Activated naive CD8-positive, alpha-beta T cell treated with anti-CD3 and anti-CD28 coated beads, Interleukin-2, amount 50 U/mL, for 16 hours (primary cell): ENCODE data around the gene PARM1.

Experiments
- DNase-seq: peaks from one replicate; pipeline ENCODE4 v3.0.0-alpha.2; 2020; ENCODE audit warnings: low read depth, low spot score

PARM1 gene

DNA sequence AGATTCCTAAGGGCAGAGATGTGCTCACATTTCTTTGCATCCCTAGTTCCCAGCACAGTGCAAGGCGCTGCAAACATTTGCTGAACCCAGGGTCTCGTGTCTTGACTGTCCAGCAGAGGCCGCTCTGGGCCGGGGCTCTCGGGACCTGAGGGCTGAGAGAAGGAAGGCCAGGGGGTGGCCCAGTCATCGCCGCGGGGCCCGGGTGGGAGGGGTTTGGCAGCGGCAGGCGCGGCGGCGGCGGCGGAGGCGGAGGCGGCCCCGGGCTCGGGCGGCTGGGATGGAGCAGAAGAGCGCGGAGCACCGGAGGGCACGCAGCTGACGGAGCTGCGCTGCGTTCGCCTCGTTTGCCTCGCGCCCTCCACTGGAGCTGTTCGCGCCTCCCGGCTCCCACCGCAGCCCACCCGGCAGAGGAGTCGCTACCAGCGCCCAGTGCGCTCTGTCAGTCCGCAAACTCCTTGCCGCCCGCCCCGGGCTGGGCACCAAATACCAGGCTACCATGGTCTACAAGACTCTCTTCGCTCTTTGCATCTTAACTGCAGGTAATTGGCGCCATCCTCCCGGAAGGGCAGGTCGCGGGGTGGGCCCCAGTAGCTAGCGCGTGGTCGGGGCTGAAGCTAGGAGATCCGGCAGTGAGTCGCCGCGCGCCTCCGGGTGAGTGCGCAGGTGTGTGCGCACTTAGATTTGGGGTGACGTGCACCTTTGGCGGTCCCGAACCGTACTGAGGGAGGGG, at the start of gene PARM1:
TSS of gene PARM1 (plus strand) at position 285 of the 730 bp plus-strand sequence. CDS start at position 497, 212 bp downstream.
- DNase-seq, result no peak

DNA sequence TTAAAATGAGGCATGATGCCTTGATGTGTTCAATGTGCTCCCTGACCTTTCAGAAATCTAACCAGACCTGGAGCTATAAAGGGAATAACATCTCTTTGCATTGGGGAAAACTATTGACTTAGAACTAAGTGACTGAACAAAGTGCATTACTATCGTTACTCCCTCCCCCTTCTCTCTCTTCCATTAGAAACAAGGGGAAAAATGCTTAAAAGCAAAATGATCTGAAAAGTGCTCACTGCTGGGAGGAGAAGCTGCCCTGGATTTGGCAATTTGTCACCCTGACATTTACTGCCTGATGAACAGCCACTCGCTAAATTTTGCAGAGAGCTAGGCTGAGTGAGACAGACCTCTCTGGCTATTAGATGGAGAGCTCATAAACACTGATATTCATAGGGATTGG, 48.6 kb upstream of the PARM1 start:
- no peak for DNase-seq

GRCh38 chr4:74886484-74886883, 46.4 kb upstream of the PARM1 start:
- no peak for DNase-seq

DNA sequence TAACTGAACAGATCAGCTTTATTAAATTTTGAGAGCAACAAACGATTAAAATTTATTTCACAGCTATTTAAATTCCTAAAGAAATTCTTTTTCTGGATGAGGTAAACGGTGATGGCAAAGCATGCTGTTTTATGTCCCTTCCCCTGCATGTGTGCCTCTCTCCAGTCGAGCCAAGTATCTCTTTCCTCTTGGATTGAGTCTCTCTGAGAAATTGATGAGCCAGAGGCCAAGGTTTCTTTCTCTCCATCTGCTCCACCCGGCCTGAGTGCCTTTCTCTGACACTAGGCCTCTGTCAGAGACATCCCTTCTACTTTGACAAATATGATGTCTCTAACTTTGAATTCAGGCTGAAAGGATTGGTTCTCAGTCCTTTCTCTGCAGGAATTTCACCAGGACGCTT, 42.6 kb upstream of the PARM1 start:
- DNase-seq, result no peak

DNA sequence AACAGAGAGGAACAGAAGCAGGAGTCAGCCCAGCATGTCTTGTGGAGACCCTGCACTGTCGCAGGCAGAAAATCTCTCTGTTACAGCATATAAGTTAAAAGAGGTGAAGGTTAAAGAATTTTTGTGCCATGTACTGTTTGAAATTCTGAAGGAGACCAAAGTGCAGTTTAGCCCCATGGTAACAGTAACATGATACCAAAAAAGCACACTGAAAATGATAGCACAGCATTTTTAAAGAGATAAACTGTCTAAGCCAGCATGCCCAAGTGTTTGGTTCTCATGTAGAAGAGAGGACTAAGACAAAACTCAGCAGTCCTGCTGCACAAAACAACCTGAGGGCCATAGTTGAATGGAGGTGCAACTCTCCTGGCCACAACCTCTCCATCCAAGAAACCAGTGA, 41.9 kb upstream of the PARM1 start:
- DNase-seq, result no peak

GRCh38 chr4:74893171-74893570, 39.7 kb upstream of the PARM1 start:
- no peak for DNase-seq

GRCh38 chr4:74896595-74896994, 36.3 kb upstream of the PARM1 start:
- no peak for DNase-seq

- DNase-seq, result no peak
These were observed 35.5 kb upstream of the PARM1 start for GRCh38 chr4:74897386-74897785.

DNA sequence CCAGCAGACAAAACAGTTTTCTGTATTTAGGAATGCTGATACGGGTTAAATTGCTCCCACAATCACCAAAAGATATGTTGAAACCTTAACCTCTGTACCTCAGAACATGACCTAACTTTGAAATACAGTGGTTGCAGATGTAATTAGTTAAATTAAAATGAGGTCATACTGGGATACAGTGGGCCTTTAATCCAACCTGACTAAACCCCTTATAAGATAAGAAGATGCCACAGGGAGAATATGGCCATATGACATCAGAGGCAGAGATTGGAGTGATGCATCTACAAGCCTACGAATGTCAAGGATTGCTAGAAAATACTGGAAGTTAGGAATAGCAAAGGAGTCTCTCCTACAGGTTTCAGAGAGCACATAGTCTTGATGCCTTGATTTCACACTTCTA, 32.1 kb upstream of the PARM1 start:
- no peak for DNase-seq

GRCh38 chr4:74904509-74905065, 28.3 kb upstream of the PARM1 start:
- DNase-seq, result no peak

DNA sequence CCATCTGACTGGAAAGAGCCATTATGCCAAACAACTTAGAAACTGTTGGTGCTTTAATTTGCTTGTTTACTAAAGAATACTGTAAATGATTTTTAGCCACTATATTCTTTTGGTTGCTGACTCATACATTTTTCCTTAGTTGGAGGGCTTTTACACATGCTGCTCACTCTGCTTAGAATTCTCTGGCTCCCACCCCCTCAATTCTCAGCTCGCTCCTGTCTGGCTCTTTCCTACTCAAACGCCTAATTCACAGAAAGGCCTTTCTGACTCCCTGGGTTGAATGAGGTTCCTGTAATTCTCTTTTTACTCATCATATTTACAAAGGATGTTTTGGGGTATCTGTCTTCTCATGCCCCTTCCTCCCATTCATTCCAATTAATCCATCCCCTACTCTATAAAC, 26.1 kb upstream of the PARM1 start:
- no peak for DNase-seq

GRCh38 chr4:74919783-74920182, 13.1 kb upstream of the PARM1 start:
- DNase-seq, result no peak

- no peak for DNase-seq
These were observed 12.2 kb upstream of the PARM1 start for GRCh38 chr4:74920704-74921103.

GRCh38 chr4:74921490-74921889, 11.4 kb upstream of the PARM1 start:
- no peak for DNase-seq

GRCh38 chr4:74926007-74926406, 6.9 kb upstream of the PARM1 start:
- no peak for DNase-seq

- DNase-seq, result no peak
These were observed 2.8 kb upstream of the PARM1 start for GRCh38 chr4:74930162-74930561.

- DNase-seq, result no peak
These were observed 1.5 kb upstream of the PARM1 start for GRCh38 chr4:74931376-74931775.

- DNase-seq, result no peak
These were observed 906 bp upstream of the PARM1 start for GRCh38 chr4:74932010-74932409.

DNA sequence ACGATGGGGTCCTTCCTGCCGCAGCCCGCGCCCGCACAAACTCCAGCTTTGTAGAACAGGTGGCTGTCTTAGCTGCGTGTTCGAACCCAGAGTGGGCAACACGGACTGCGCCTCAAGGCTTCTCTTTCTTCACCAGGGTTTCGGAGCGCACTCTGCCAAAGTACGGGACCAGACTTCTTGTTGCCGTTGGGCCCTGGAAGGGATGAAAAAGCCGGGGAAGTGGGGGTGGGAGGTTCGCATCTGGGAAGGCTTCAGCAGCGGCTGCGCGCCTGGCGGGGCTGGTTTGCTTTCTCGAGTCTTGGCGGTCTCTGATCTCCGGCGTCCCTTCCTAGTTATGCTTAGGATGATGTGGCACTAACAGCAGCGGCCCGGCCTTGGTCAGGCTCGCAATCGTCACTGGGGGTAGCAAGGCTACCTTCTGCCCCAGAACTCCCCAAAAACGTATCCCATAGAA, 673 bp downstream of the PARM1 start:
- DNase-seq, result no peak

GRCh38 chr4:74934016-74934831, 1.3 kb downstream of the PARM1 start:
- DNase-seq, result no peak

DNA sequence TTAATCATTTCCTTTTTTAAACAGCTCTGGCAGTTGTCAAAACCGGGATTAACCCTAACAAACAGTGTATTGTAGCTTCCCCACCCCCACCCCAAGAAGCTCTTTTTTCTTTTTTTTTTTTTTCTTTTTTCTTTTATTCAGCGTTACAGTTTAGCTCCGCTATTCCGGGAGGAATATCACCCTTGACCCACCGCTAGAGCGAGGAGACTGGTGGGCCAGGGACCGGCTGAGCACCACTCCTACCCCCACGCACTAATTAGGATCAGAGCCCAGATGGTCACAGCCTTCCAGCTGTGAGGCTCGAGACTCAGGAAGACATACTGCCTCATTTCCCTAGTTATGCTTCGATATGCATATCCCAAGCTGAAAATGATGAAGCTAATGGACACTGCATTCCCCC, 2.0 kb downstream of the PARM1 start:
- no peak for DNase-seq

GRCh38 chr4:74941123-74941522, 8.2 kb downstream of the PARM1 start:
- no peak for DNase-seq
